ENCODE measurements around the gene AMBRA1.

GRCh38 chr11:46359953-46360352 lies 233.9 kb downstream of the AMBRA1 start:
- TF ChIP-seq CTCF (IDR thresholded peaks at IDR 0.05): no peak
- TF ChIP-seq POLR2AphosphoS5 (IDR thresholded peaks at IDR 0.05): no peak
- TF ChIP-seq POLR2A (IDR thresholded peaks at IDR 0.05): no peak

Measured in prostate gland (tissue), 2 donors.